Mesendoderm (in vitro differentiated cells): ENCODE results near the gene NTN3. TPM values are rescaled to one million over a fixed set of nuclear protein-coding genes. Genes with fewer than 3 reads are reported as not detected.

Source experiments
- DNase-seq: peaks from one replicate; pipeline ENCODE4 v3.0.0; 2013
- H2AK5ac ChIP-seq: 2 replicates; pipeline ENCODE4 v1.6.1; 2013; ENCODE audit warnings: low read length, inconsistent platforms
- H2BK120ac ChIP-seq: 2 replicates; pipeline ENCODE4 v1.6.1; 2013; ENCODE audit warnings: low read depth, mild to moderate bottlenecking, low read length, moderate library complexity, mixed read lengths
- H2BK15ac ChIP-seq: replicated peaks from 2 replicates; pipeline ENCODE4 v1.6.1; 2013; ENCODE audit warnings: low read depth, mild to moderate bottlenecking, moderate library complexity
- H2BK5ac ChIP-seq: 2 replicates; pipeline ENCODE4 v1.6.1; 2013; ENCODE audit warnings: low read length, inconsistent platforms
- H3K18ac ChIP-seq: 2 replicates; pipeline ENCODE4 v1.6.1; 2013; ENCODE audit warnings: mild to moderate bottlenecking, low read length, mixed read lengths
- H3K23ac ChIP-seq: one replicate; pipeline ENCODE4 v1.6.1; 2013; ENCODE audit warnings: low read length
- H3K27ac ChIP-seq: 2 replicates; pipeline ENCODE4 v1.5.1; 2013; ENCODE audit warnings: low read depth, mild to moderate bottlenecking, inconsistent platforms, low read length, moderate library complexity
- H3K27me3 ChIP-seq: 2 replicates; pipeline ENCODE4 v1.6.1; 2013; ENCODE audit warnings: low read length, control low read depth, mild to moderate bottlenecking, inconsistent platforms; ENCODE audit not compliant: insufficient read depth, poor library complexity
- H3K36me3 ChIP-seq: 2 replicates; pipeline ENCODE4 v1.6.1; 2013; ENCODE audit warnings: low read length, inconsistent platforms; ENCODE audit not compliant: control insufficient read depth, insufficient read depth
- H3K4ac ChIP-seq: one replicate; pipeline ENCODE4 v1.6.1; 2013; ENCODE audit warnings: low read depth, mild to moderate bottlenecking, low read length, moderate library complexity
- H3K4me1 ChIP-seq: 2 replicates; pipeline ENCODE4 v1.6.1; 2013; ENCODE audit warnings: low read depth, low read length, inconsistent platforms; ENCODE audit not compliant: control insufficient read depth
- H3K4me2 ChIP-seq: 2 replicates; pipeline ENCODE4 v1.6.1; 2013; ENCODE audit warnings: low read length
- H3K4me3 ChIP-seq: 2 replicates; pipeline ENCODE4 v1.5.1; 2013; ENCODE audit warnings: mild to moderate bottlenecking, low read length
- H3K56ac ChIP-seq: one replicate; pipeline ENCODE4 v1.6.1; 2013; ENCODE audit warnings: low read length
- H3K79me1 ChIP-seq: 2 replicates; pipeline ENCODE4 v1.6.1; 2013; ENCODE audit warnings: low read length, inconsistent platforms
- H3K79me2 ChIP-seq: 2 replicates; pipeline ENCODE4 v1.6.1; 2013; ENCODE audit warnings: mild to moderate bottlenecking, low read length; ENCODE audit not compliant: control insufficient read depth, insufficient read depth
- H3K9ac ChIP-seq: 2 replicates; pipeline ENCODE4 v1.6.1; 2013; ENCODE audit warnings: low read length, inconsistent platforms
- H4K5ac ChIP-seq: one replicate; pipeline ENCODE4 v1.6.1; 2013; ENCODE audit warnings: low read length
- H4K8ac ChIP-seq: one replicate; pipeline ENCODE4 v1.6.1; 2013; ENCODE audit warnings: low read depth, mild to moderate bottlenecking, control low read depth, low read length, moderate library complexity
- WGBS: extraction: QIAGEN DNeasy Blood & Tissue Kit; methylation state at CpG from one replicate; pipeline ENCODE4 v1.1.7; 2013; ENCODE audit warnings: low lambda C conversion rate, missing lambda C conversion rate; ENCODE audit not compliant: insufficient coverage; ENCODE audit errors: extremely low coverage; 5-methylcytosine and 5-hydroxymethylcytosine counted together
- polyA plus RNA-seq, 2 experiments: library from polyadenylated mRNA; stranded (reverse); fragments of 200-250 nt; gene quantifications; one replicate each; pipeline ENCODE4 v1.2.3, GENCODE V29; 2013

Gene NTN3
- polyA plus RNA-seq (2013, experiment 1 of 2) = not detected
- polyA plus RNA-seq (2013, experiment 2 of 2) = not detected

DNA sequence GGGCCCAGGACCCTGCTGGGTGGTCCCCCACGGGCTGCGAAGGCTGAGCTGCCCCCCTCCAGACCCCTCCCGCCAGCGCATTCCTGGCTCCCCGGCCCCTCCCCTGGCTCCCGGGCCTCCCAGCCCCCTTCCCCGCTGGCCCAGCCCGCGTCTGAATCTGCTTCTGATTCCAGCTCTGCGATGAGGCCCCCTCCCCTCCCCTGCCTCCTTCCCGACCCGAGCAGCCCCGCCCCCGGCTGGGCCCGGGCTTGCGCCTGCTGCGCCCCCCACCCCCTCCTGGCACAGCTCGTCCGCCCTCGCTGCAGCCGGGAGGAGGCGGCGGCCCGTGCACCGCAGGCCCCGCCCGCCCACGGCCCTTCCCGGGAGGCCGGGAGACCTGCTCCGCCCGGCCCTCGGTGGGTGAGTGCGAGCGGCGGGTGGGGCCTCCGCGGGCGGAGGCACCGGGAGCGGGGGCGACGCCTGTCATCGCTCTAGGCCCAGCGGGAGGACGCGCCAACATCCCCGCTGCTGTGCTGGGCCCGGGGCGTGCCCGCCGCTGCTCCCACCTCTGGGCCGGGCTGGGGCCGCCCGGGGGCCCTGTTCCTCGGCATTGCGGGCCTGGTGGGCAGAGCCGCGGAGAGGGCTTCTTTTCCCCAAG lies at the start of gene NTN3:
Gene NTN3 (plus strand): TSS at position 282 of the 637 bp plus-strand sequence. CDS start 405 bp downstream, outside the sequence.
- Histone ChIP-seq H3K27ac (no peak within 1 kb of the TSS), H3K4me3 (no peak within 1 kb of the TSS), H3K79me1 (no peaks in the 10 kb centered on the region), H3K4ac (no peak within 1 kb of the TSS), H3K56ac (peak within 1 kb of the TSS; percentile 25), H2BK5ac (no peak within 1 kb of the TSS), H2AK5ac (no peak within 1 kb of the TSS), H3K27me3 (peaks cover 9% of the 10 kb centered on the region), H3K9ac (no peak within 1 kb of the TSS), H3K4me2 (peak within 1 kb of the TSS; percentile 9), H3K36me3 (no peaks in the 10 kb centered on the region), H3K79me2 (no peaks in the 10 kb centered on the region), H4K5ac (no peak within 1 kb of the TSS), H2BK120ac (no peak within 1 kb of the TSS), H2BK15ac (no peak within 1 kb of the TSS), H4K8ac (no peak within 1 kb of the TSS), H3K23ac (no peak within 1 kb of the TSS), H3K4me1 (no peaks in the 10 kb centered on the region), H3K18ac (no peak within 1 kb of the TSS)
- no CpG with 5 or more reads among the region's 59 CpGs for WGBS
- peak; percentile 43 for DNase-seq

DNA sequence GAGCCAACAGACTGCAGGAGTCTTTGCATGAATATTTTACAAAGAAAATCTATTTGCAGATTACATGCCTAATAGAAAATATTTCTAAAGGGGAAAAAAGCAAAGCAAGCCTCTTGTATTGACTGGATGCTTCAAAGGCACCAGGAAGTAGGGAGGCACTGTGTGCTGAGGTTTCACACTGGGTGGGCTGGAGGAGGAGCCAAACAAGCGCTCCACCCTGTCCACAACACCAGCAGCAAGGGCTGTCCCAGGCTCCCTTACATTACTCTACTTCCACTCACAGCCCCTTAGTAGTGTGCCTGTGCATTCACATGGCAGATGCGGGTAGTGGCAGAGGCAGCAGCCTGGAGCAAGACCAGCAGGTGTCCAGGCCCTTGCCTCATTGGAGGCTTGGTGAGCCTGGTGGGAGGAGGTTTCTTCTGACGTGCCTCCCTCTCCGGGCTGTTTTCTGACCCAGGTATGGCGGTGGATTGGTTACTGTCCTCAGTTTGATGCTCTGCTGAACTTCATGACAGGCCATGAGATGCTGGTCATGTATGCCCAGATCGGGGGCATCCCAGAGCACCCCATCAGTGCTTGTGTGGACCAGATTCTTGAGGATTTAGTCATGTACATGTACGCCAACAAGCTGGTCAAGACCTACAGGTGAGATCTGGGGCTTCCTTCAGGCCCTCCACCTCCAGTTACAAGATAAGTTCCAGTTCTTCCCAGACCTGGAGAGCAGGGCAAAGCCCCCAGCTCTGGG lies 48.8 kb upstream of the NTN3 start:
- WGBS = no CpG with 5 or more reads among the region's 7 CpGs
- H2BK5ac ChIP-seq = no peak overlapping the region
- no peak overlapping the region for H3K56ac ChIP-seq
- H3K4me3 ChIP-seq = no peak overlapping the region
- H3K23ac ChIP-seq = no peak overlapping the region
- DNase-seq = no peak
- H2AK5ac ChIP-seq = no peak overlapping the region
- H3K9ac ChIP-seq = no peak overlapping the region
- H4K5ac ChIP-seq = no peak overlapping the region
- no peaks in the 10 kb centered on the region for H3K36me3 ChIP-seq
- no peaks in the 10 kb centered on the region for H3K79me1 ChIP-seq
- no peaks in the 10 kb centered on the region for H3K79me2 ChIP-seq
- H4K8ac ChIP-seq = no peak overlapping the region
- no peaks in the 10 kb centered on the region for H3K27me3 ChIP-seq
- H2BK120ac ChIP-seq = no peak overlapping the region
- no peak overlapping the region for H2BK15ac ChIP-seq
- H3K4ac ChIP-seq = no peak overlapping the region
- no peak overlapping the region for H3K4me2 ChIP-seq
- no peaks in the 10 kb centered on the region for H3K4me1 ChIP-seq
- no peak overlapping the region for H3K18ac ChIP-seq
- no peak overlapping the region for H3K27ac ChIP-seq

- Histone ChIP-seq H3K79me1 (no peaks in the 10 kb centered on the region), H3K56ac (no peak overlapping the region), H3K4me2 (no peak overlapping the region), H3K9ac (no peak overlapping the region), H3K79me2 (no peaks in the 10 kb centered on the region), H3K27ac (no peak overlapping the region), H3K4ac (no peak overlapping the region), H3K23ac (no peak overlapping the region), H3K27me3 (no peaks in the 10 kb centered on the region), H3K4me1 (peaks cover 3% of the 10 kb centered on the region), H2BK15ac (no peak overlapping the region), H4K8ac (no peak overlapping the region), H4K5ac (no peak overlapping the region), H2BK120ac (no peak overlapping the region), H2AK5ac (no peak overlapping the region), H3K4me3 (no peak overlapping the region), H3K36me3 (no peaks in the 10 kb centered on the region), H2BK5ac (no peak overlapping the region), H3K18ac (no peak overlapping the region)
- no CpG with 5 or more reads among the region's 25 CpGs for WGBS
- DNase-seq = no peak
Observed at GRCh38 chr16:2424061-2425007, 46.8 kb upstream of the NTN3 start.

DNA sequence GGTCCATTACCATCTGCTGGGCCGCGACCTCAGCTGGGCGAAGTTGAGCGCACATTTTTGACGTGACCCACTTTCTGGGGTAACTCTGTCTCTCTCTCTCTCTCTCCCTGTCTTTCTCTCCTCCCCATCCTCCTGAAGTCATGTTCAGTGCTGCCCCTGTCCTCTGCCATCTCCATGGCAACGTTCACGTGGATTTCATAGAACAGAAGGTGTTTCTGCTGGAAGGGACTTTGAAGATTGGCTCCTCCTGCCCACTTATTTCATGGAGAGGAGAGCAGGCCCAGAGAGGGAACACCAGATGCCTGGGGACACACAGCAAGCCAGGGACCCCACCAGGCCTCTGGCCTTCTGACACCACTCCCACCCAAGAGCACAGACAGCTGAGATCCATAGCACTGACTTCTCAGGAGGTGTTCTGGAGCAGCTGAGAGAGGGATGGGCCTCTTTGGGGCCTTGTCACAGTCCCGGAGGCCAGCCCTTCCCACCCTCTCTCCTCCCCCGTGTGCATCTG lies 46.0 kb upstream of the NTN3 start:
- H2AK5ac ChIP-seq = no peak overlapping the region
- WGBS = no CpG with 5 or more reads among the region's 9 CpGs
- peaks cover 5% of the 10 kb centered on the region for H3K79me2 ChIP-seq
- DNase-seq = no peak
- no peak overlapping the region for H3K23ac ChIP-seq
- H4K5ac ChIP-seq = no peak overlapping the region
- H2BK5ac ChIP-seq = no peak overlapping the region
- H3K4me3 ChIP-seq = no peak overlapping the region
- H2BK15ac ChIP-seq = no peak overlapping the region
- H3K4ac ChIP-seq = no peak overlapping the region
- no peak overlapping the region for H3K27ac ChIP-seq
- H3K56ac ChIP-seq = no peak overlapping the region
- no peak overlapping the region for H3K9ac ChIP-seq
- H2BK120ac ChIP-seq = no peak overlapping the region
- peaks cover 1% of the 10 kb centered on the region for H3K79me1 ChIP-seq
- no peak overlapping the region for H3K4me2 ChIP-seq
- no peaks in the 10 kb centered on the region for H3K27me3 ChIP-seq
- no peaks in the 10 kb centered on the region for H3K36me3 ChIP-seq
- no peak overlapping the region for H3K18ac ChIP-seq
- peaks cover 3% of the 10 kb centered on the region for H3K4me1 ChIP-seq
- no peak overlapping the region for H4K8ac ChIP-seq

DNA sequence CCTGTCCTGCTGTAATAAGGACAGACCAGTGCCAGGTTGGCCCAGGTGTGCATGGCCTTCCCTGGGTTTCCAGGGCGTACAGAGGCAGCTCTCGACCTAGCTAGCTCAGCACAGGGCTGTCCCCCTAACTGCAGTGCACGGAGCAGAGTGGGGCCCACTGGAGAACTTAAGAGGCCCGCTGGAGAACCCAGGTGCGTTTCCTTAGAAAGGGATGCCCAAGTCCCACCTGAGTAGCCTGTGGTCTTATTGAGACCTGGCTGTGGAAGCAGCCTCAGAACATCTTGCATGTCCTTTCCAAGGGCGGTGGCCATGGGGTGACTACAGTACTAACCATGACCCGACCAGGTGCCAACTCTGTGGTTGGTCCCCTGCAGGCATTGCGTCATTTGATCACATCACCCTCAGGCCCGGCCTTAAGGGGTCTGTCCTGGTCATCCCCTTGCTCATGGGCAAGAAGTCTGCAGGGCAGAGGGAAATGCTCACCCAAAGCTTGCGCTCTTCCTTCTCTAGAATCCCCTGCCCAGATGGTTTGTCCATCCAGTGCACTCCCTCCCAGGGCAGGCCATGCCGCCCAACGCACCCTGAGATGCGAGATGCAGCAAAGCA lies 45.2 kb upstream of the NTN3 start:
- Histone ChIP-seq H3K27me3 (no peaks in the 10 kb centered on the region), H2BK15ac (no peak overlapping the region), H3K23ac (no peak overlapping the region), H3K4ac (no peak overlapping the region), H3K4me3 (no peak overlapping the region), H3K79me2 (peaks cover 12% of the 10 kb centered on the region), H3K18ac (no peak overlapping the region), H2BK120ac (no peak overlapping the region), H3K9ac (no peak overlapping the region), H3K27ac (no peak overlapping the region), H3K4me2 (no peak overlapping the region), H2AK5ac (no peak overlapping the region), H3K36me3 (no peaks in the 10 kb centered on the region), H3K56ac (no peak overlapping the region), H4K8ac (no peak overlapping the region), H4K5ac (no peak overlapping the region), H3K79me1 (peaks cover 6% of the 10 kb centered on the region), H3K4me1 (peaks cover 5% of the 10 kb centered on the region), H2BK5ac (no peak overlapping the region)
- no peak for DNase-seq
- no CpG with 5 or more reads among the region's 13 CpGs for WGBS
